ENCODE results near the gene SMAD6. TPM values are rescaled to one million over a fixed set of nuclear protein-coding genes. Genes with fewer than 3 reads are reported as not detected.

The SMAD6 gene
- 10 to 100 TPM; 39.4 to 46.2 (median 41.5) TPM for polyA plus RNA-seq (ENCODE audit: insufficient read length in 3 of 3)
- long read RNA-seq, donor 1, full-length matches to known transcripts, result 29 of 29 reads
- long read RNA-seq, donor 1, partial matches to known transcripts, result 0 of 29 reads
- long read RNA-seq, donor 1, other reads (novel, unspliced or antisense), result 0 of 29 reads
- long read RNA-seq, donor 2, full-length matches to known transcripts, result 18 of 30 reads
- long read RNA-seq, donor 2, partial matches to known transcripts, result 12 of 30 reads
- long read RNA-seq, donor 2, other reads (novel, unspliced or antisense), result 0 of 30 reads
- long read RNA-seq, donor 3, full-length matches to known transcripts, result 12 of 12 reads
- long read RNA-seq, donor 3, partial matches to known transcripts, result 0 of 12 reads
- long read RNA-seq, donor 3, other reads (novel, unspliced or antisense), result 0 of 12 reads
- long read RNA-seq, donor 4, full-length matches to known transcripts, result 14 of 27 reads
- long read RNA-seq, donor 4, partial matches to known transcripts, result 13 of 27 reads
- long read RNA-seq, donor 4, other reads (novel, unspliced or antisense), result 0 of 27 reads
- long read RNA-seq, donor 5, full-length matches to known transcripts, result 8 of 8 reads
- long read RNA-seq, donor 5, partial matches to known transcripts, result 0 of 8 reads
- long read RNA-seq, donor 5, other reads (novel, unspliced or antisense), result 0 of 8 reads
- long read RNA-seq, donor 6, full-length matches to known transcripts, result 36 of 52 reads
- long read RNA-seq, donor 6, partial matches to known transcripts, result 16 of 52 reads
- long read RNA-seq, donor 6, other reads (novel, unspliced or antisense), result 0 of 52 reads
- long read RNA-seq, donor 7, full-length matches to known transcripts, result 19 of 65 reads
- long read RNA-seq, donor 7, partial matches to known transcripts, result 46 of 65 reads
- long read RNA-seq, donor 7, other reads (novel, unspliced or antisense), result 0 of 65 reads
- long read RNA-seq, donor 8, full-length matches to known transcripts, result 3 of 11 reads
- long read RNA-seq, donor 8, partial matches to known transcripts, result 8 of 11 reads
- long read RNA-seq, donor 8, other reads (novel, unspliced or antisense), result 0 of 11 reads
- long read RNA-seq, donor 9, full-length matches to known transcripts, result 19 of 19 reads
- long read RNA-seq, donor 9, partial matches to known transcripts, result 0 of 19 reads
- long read RNA-seq, donor 9, other reads (novel, unspliced or antisense), result 0 of 19 reads
- long read RNA-seq, donor 10, transcript SMAD6-201 (4 exons, 3,835 nt), result major isoform, 6 of 21 reads
- long read RNA-seq, donor 10, partial matches to known transcripts, result 15 of 21 reads
- long read RNA-seq, donor 10, other reads (novel, unspliced or antisense), result 0 of 21 reads
- long read RNA-seq, donor 11, full-length matches to known transcripts, result 11 of 11 reads
- long read RNA-seq, donor 11, partial matches to known transcripts, result 0 of 11 reads
- long read RNA-seq, donor 11, other reads (novel, unspliced or antisense), result 0 of 11 reads
- long read RNA-seq, donor 12, full-length matches to known transcripts, result 26 of 26 reads
- long read RNA-seq, donor 12, partial matches to known transcripts, result 0 of 26 reads
- long read RNA-seq, donor 12, other reads (novel, unspliced or antisense), result 0 of 26 reads
- long read RNA-seq, donor 13, full-length matches to known transcripts, result 13 of 13 reads
- long read RNA-seq, donor 13, partial matches to known transcripts, result 0 of 13 reads
- long read RNA-seq, donor 13, other reads (novel, unspliced or antisense), result 0 of 13 reads
- long read RNA-seq, donor 14, result 0 reads
- long read RNA-seq, donor 15, result 0 reads
- long read RNA-seq, donor 16, full-length matches to known transcripts, result 12 of 41 reads
- long read RNA-seq, donor 16, partial matches to known transcripts, result 29 of 41 reads
- long read RNA-seq, donor 16, other reads (novel, unspliced or antisense), result 0 of 41 reads

GRCh38 chr15:66702035-66702786 is at the start of gene SMAD6:
SMAD6 (plus strand) TSS chr15:66702236; CDS start chr15:66703259, 1,023 bp downstream.
- DNase-seq, result peak; percentile 99

- no peak for DNase-seq
Observed at GRCh38 chr15:66652806-66653205, 49.2 kb upstream of the SMAD6 start.

- no peak for DNase-seq
Observed at GRCh38 chr15:66653398-66653797, 48.6 kb upstream of the SMAD6 start.

- no peak for DNase-seq
Observed at GRCh38 chr15:66653852-66654251, 48.2 kb upstream of the SMAD6 start.

GRCh38 chr15:66654361-66654738 is 47.7 kb upstream of the SMAD6 start:
- DNase-seq, result no peak

GRCh38 chr15:66654739-66655375 is 47.2 kb upstream of the SMAD6 start:
- no peak for DNase-seq

GRCh38 chr15:66655511-66655910 is 46.5 kb upstream of the SMAD6 start:
- no peak for DNase-seq

GRCh38 chr15:66655997-66656396 is 46.0 kb upstream of the SMAD6 start:
- no peak for DNase-seq

GRCh38 chr15:66657185-66658020 is 44.6 kb upstream of the SMAD6 start:
- DNase-seq, result peak; percentile 78

GRCh38 chr15:66658044-66658443 is 44.0 kb upstream of the SMAD6 start:
- DNase-seq, result no peak

GRCh38 chr15:66658855-66659254 is 43.2 kb upstream of the SMAD6 start:
- no peak for DNase-seq

GRCh38 chr15:66659384-66659783 is 42.7 kb upstream of the SMAD6 start:
- DNase-seq, result no peak

GRCh38 chr15:66661432-66662096 is 40.5 kb upstream of the SMAD6 start:
- no peak for DNase-seq

GRCh38 chr15:66662522-66662921 is 39.5 kb upstream of the SMAD6 start:
- no peak for DNase-seq

- DNase-seq, result no peak
Observed at GRCh38 chr15:66663664-66664063, 38.4 kb upstream of the SMAD6 start.

- no peak for DNase-seq
Observed at GRCh38 chr15:66670175-66670574, 31.9 kb upstream of the SMAD6 start.

- no peak for DNase-seq
Observed at GRCh38 chr15:66670762-66671580, 31.1 kb upstream of the SMAD6 start.
